GM21526 (cell line): Measurements from ENCODE around the gene NFKBIE.
A peak's percentile ranks its signal among the peaks of the same experiment; 100 is the strongest.

Source experiments
- ATAC-seq: cut with Tn5 transposase; IDR thresholded peaks from one replicate; pipeline ENCODE4 v1.9.1; 2021; ENCODE audit warnings: moderate library complexity; ENCODE audit not compliant: unreplicated experiment, low FRiP score

Gene NFKBIE

DNA sequence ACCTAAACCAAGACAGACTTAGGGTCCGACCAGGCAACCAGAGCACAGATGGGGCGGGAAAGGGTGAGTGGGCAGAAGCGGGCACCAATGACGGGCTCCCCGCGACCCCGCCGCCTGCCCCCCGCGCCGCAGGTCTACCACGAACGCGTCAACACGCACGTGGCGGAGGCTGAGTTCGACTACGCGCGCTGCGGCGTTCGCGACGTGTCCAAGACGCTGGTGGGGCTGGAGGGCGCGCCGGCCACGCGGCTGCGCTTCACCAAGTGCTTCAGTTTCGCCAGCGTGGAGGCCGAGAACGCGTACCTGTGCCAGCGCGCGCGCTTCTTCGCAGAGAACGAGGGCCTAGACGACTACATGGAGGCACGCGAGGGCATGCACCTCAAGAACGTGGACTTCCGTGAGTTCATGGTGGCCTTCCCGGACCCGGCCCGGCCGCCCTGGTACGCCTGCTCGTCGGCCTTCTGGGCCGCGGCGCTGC lies 10.0 kb upstream of the NFKBIE start:
- ATAC-seq, result no peak

DNA sequence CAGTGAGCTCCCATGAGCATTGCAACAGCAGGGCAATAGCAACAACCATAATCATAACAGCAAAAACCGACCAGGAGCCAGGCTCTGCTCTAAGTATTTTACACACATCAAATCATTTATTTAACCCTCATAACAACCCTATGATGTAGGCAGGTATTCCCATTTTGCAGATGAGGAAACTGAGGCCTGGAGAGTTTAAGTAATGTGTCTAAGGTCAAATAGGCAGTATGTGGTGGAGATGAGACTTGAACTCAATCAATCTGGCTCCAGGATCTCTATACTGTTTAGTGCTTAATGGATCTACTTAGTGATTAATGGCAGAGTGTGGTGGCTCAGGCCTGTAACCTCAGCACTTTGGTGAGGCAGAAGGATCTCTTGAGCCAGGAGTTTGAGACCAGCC lies 8.3 kb upstream of the NFKBIE start:
- no peak for ATAC-seq

- no peak for ATAC-seq
These were observed 7.7 kb upstream of the NFKBIE start for GRCh38 chr6:44272999-44273566.

- ATAC-seq, result no peak
These were observed 7.2 kb upstream of the NFKBIE start for GRCh38 chr6:44272529-44272928.

DNA sequence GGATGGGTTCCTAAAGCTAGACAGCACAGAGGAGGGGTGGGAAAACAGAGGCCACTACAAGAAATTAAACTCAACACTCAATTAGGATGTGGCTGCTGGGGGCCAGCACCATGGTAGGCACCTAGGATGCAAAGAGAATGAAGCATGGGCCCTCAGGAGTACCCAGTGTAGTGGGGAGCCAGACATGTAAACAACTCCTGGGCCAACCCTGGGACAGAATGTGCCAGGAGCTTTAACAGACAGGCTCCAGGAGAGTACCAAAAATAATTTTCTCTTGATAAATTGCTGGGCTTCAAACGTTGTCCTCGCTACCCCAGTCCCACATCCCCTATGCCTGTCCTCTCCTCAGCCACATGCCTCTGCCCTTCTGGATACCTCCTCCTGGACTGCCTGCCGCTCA lies 6.6 kb upstream of the NFKBIE start:
- ATAC-seq, result no peak

DNA sequence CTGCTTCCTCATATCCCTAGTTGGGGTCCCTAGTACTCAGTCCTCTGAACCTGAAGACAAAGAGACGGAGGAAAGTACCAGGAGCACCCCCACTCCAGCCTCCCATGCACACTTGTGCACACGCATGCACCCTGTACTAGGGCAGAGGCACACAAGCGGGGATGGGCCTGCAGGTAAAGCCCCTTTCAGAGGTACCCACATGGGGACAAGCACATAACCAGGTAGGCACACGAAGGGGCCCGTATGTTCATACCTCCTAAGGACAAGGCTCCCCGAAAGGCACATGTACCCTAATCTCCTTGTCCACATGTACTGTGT lies 6.0 kb upstream of the NFKBIE start:
- ATAC-seq, result no peak

DNA sequence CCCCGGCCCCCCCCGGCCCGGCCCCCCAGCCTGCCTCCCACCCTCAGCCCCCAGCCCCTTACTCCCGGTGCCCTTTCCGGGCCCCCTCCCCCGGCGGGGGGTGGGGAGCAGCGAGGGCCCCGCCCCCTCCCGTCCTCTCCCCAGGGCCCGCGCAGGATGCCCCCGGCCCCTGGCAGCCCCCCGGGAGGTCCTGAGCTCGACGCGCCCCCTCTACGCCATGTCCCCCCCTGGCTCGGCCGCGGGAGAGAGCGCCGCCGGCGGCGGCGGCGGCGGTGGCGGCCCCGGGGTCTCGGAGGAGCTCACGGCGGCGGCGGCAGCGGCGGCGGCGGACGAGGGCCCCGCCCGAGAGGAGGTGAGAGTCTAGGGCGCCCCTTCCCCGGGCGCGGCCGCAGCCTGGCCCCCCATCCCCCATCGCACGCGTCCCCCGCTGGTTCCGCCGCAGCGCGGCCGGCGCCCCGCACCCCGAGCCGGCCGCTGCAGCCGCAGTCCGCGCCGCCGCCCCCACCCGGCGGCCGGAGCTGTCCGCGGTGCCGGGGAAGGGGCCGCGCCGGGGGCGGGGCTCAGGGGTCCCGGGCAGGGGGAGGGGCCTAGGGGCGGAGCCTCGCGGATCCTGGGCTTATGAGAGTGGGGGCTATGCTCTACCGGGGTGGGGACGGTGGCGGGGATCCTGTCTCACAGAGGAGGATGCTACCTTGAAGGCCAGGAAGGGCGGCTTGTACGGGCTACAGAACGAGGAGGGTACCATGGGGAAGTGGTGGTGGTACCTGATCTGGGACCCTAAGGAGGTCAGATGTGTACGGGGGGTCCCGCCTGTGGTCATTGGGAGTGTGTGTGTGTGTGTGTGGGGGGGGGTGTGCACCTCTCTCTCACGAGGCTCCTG lies 5.4 kb upstream of the NFKBIE start:
- no peak for ATAC-seq

- no peak for ATAC-seq
These were observed 4.7 kb upstream of the NFKBIE start, which contains the start of gene TMEM151B for GRCh38 chr6:44269921-44270525. Gene TMEM151B, plus strand, starts transcription at chr6:44270450. Its CDS starts 293 bp downstream, at chr6:44270743.

GRCh38 chr6:44269178-44269920 lies 4.0 kb upstream of the NFKBIE start:
- ATAC-seq, result no peak

DNA sequence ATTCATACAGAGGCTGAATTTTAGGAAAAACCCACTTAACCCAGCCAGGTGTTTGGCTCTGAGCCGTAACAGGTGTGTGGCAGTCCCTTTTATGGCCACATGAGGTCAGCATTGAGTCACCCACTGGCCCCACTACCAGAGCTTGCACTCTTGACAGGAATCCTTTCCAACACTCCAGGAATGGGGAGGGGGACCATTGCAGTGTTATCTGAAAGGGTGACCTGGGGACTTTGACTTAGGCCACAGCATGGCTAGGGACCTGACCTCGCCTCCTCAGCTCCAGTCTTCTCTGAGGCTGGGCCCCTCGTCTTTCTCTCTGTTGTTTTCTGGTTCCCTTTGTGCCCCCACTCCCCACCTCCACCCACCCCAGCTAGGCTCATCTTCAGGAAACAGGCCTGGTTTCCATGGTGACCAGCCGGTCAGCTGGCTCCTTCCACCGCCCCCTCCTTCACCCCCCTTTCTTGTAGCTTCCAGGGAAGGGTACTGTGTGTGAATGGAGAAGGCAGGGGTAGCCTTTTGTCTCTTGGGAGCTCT lies 2.8 kb upstream of the NFKBIE start:
- ATAC-seq, result no peak

DNA sequence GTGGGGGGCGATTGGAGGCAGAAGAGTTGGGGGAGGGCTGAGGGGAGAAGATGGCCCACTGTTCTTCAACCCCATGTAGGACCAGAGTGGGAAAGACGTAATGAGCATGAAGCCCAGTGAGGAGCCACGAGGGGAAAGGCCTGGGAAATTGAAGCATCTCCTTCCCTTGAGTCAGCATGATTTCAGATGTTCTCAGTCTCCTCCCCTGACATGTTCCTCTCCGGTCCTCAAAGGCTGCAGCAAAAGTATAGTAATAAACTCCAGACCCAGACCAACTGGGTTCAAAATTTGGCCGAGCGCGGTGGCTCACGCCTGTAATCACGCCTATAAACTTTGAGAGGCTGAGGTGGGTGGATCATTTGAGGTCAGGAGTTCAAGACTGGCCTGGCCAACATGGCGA lies 1.9 kb upstream of the NFKBIE start:
- ATAC-seq, result no peak

DNA sequence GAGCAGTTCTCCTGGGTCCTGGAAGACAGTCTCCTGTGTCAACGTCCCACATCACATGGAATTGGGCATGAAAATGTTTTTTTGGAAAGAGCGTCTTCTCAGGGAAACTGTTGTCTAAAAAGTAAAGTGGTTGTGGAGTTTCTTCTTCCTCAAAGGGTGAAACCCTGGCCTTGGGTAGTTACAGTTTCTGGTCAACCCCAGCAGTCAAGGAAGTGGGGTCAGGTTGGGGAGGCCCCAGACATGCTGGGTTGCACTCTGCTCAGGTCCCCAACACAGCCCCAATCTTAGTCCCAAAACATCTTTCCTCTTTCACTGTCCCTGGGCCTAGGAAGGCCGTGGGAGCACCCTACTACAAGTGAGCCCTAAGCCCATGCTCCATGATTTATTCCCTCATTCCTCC lies 996 bp upstream of the NFKBIE start:
- no peak for ATAC-seq

GRCh38 chr6:44265722-44266233 lies 427 bp upstream of the NFKBIE start:
- no peak for ATAC-seq

GRCh38 chr6:44264154-44265006 lies 971 bp downstream of the NFKBIE start:
- ATAC-seq, result peak; percentile 28

DNA sequence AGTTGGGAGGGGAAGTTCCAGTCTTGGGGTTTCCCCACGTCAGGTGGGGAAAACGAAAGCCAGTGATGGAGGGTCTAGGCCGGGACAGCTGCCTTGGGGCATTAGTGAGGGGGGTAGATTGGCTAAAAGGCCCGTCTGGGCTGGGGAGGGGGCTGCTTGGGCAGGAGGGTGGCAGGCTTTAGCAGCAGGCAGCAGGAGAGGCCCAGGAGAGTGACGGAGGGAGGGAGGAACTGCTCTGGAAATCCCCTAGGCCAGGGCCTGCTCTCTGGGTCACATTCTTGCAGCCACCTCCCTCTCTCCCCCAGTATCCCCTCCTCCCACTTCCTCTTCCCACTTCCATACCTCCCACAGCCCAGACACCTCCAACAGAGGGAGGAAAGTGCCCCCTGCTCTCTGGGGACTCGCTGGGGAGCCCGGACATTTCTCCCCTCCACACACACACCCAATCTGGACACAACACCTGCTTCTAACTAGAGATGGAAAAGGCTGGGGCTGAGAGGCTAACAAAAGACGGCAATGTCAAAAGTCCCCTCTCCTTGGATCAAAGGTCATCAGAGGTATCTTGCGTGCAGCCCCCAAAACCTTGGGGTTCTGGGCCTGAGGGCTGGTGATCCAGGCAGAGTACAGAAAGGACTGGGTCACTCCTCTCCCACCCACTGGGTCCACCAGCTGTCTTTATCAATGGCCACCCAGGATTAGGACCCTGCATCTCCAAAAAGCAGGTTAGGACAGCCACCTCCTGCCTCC lies 1.8 kb downstream of the NFKBIE start:
- ATAC-seq, result no peak

DNA sequence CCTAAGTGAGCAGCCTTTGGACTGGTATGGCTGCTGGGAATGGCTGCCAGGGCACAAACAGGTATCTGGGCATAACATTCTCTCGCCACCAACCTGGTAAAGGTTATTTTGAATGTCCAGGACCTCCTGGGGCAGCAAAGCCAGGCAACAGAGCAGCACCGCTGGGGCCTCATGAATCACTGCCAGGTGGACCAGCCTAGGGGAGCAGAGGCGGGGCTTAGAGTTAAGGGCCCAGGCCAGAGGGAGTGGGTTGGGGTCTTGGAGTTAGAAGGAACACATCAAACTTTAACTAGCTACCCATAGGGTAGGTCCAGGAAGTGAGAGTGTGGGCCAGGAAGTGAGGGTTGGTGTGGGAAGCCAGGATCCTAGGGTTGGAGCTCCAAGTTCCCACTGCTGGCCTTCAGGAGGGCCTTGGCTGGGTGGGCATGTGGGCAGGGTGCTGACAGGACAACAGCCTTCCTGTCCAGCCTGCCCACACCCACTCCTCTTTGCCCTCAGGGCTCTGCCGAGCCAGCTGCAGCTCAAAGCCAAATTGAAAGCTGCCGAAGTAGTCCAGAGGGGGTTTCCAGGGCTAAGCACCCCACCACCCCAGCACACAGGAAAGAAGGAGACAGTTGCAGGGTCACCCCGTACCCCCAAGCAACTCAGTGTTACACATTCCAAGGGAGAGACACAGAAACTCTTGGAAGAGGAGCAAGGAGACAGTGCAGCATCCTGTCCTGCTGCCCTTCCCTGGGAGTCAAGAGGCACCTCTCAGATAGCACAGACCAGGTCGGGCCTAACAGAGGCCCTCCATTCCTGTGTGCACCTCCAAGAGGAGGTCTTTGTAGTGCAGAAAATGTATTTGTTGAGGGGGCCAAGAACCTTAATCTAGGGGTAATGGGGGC lies 2.6 kb downstream of the NFKBIE start:
- ATAC-seq, result no peak

GRCh38 chr6:44261581-44261980 lies 3.8 kb downstream of the NFKBIE start:
- no peak for ATAC-seq
